Spleen (tissue), 13 donors: ENCODE data around the gene CCDC6. TPM values are rescaled to one million over a fixed set of nuclear protein-coding genes. Genes with fewer than 3 reads are reported as not detected.
"Not testable (repeated sequence)": the region's sequence is repeated elsewhere in the genome, so short reads cannot be mapped to it uniquely, and the experiment has no call there.

Source experiments
- DNase-seq: peaks from one replicate; pipeline ENCODE4 v3.0.0-alpha.2; 2020
- H3K27ac ChIP-seq, 8 donors: fragments of 200-600 bp; sonication (generic) in 7 of 8; 1 replicate in 4 of 8; 2 replicates in 4 of 8; pipeline versions ENCODE4 v1.5.0 to v1.8.0; 2016 to 2021; ENCODE audit warnings: inconsistent platforms in 4 of 8, mild to moderate bottlenecking in 4 of 8, moderate library complexity in 1 of 8
- H3K27me3 ChIP-seq, 7 donors: fragments of 200-600 bp; sonication (generic) in 6 of 7; replicated peaks in 1 of 7; 1 replicate in 4 of 7; 2 replicates in 3 of 7; pipeline versions ENCODE4 v1.5.0 to v1.8.0; 2016 to 2021; ENCODE audit warnings: inconsistent platforms in 3 of 7, mild to moderate bottlenecking in 1 of 7
- H3K36me3 ChIP-seq, 6 donors: fragments of 200-600 bp; sonication (generic) in 5 of 6; 1 replicate in 4 of 6; 2 replicates in 2 of 6; pipeline versions ENCODE4 v1.5.0 to v1.8.0; 2016 to 2021; ENCODE audit warnings: inconsistent platforms in 2 of 6
- H3K4me1 ChIP-seq, 6 donors: fragments of 200-600 bp; sonication (generic) in 5 of 6; 1 replicate in 3 of 6; 2 replicates in 3 of 6; pipeline versions ENCODE4 v1.5.0 to v1.8.0; 2016 to 2021; ENCODE audit warnings: inconsistent platforms in 3 of 6
- H3K4me3 ChIP-seq, 8 donors: fragments of 200-600 bp; sonication (generic) in 7 of 8; 1 replicate in 4 of 8; 2 replicates in 4 of 8; pipeline versions ENCODE4 v1.5.0 to v1.8.0; 2016 to 2021; ENCODE audit warnings: inconsistent platforms in 4 of 8, mild to moderate bottlenecking in 4 of 8, moderate library complexity in 2 of 8
- H3K9me3 ChIP-seq, 8 donors: fragments of 200-600 bp; sonication (generic) in 7 of 8; 1 replicate in 4 of 8; 2 replicates in 4 of 8; pipeline versions ENCODE4 v1.5.0 to v1.8.0; 2016 to 2021; ENCODE audit warnings: inconsistent platforms in 4 of 8
- CTCF ChIP-seq, 11 experiments: fragments of 200-600 bp in 7 of 11; fragments of 450-650 bp in 4 of 11; sonication (generic) in 4 of 11; IDR thresholded peaks in 8 of 11; conservative IDR thresholded peaks in 3 of 11; 1 replicate in 7 of 11; 2 replicates in 4 of 11; pipeline versions ENCODE4 v1.4.0 to v1.8.0; 2016 to 2021; ENCODE audit warnings: antibody characterized with exemption in 11 of 11, inconsistent platforms in 4 of 11, mild to moderate bottlenecking in 1 of 11
- POLR2A ChIP-seq, 3 donors: fragments of 450-650 bp; IDR thresholded peaks; one replicate each; pipeline ENCODE4 v1.5.1; 2017; ENCODE audit warnings: antibody characterized with exemption in 3 of 3, mild to moderate bottlenecking in 1 of 3
- POLR2AphosphoS5 ChIP-seq, 3 donors: sonication (generic); formaldehyde crosslinking; IDR thresholded peaks; one replicate each; pipeline ENCODE4 v1.5.1; 2017; ENCODE audit warnings: antibody characterized with exemption in 3 of 3
- WGBS, 5 donors: extraction: QIAGEN DNeasy Blood & Tissue Kit in 3 of 5; methylation state at CpG; one replicate each; pipeline versions ENCODE4 v1.1.5 to v1.1.7; 2013 to 2018; 5-methylcytosine and 5-hydroxymethylcytosine counted together
- intact Hi-C: fragments of 100-400 bp; cut with DNase I; formaldehyde crosslinking; loops from one replicate; pipeline ENCODE4 v1.15.0; 2023; ENCODE audit warnings: low total_unique reads
- long read RNA-seq, 2 donors: transcript quantifications; one replicate each; lab custom pipeline, GENCODE V29; 2026
- polyA plus RNA-seq, 3 donors: library from polyadenylated mRNA; stranded (reverse); fragments of 200-250 nt; gene quantifications; one replicate each; pipeline ENCODE4 v1.2.1, GENCODE V29; 2013
- total RNA-seq, 7 donors: library from RNA; depleted of rRNA in 3 of 7; stranded (reverse); fragments of >200 nt in 3 of 7; fragmentation: NEBNext Ultra II Directional in 4 of 7; extraction: Animal tissue kit (Norgen Biotek cat#: 25700) in 4 of 7; gene quantifications; one replicate each; pipeline versions ENCODE4 v1.1.0 to v1.2.1, GENCODE V29; 2016 to 2021
- donor health status: healthy with polysubstance abuse.
- donor health status: DM: no; HTN: no; CAD: no; lungs with moderate emphysema.
- donor health status: DM: no; HTN: no; CAD: no.
- donor health status: Bipolar disorder and iron deficiency.
- donor health status: healthy.
- donor health status: DM: no; HTN: no; CAD: no.
- donor health status: DM: yes; HTN: yes; CAD: no.

Gene CCDC6
- 10 to 100 TPM; 29.3 to 55.1 (median 41.3) TPM for total RNA-seq
- 10 to 100 TPM in 2 of 3 donors, 1 to 10 TPM in 1; 8.7 to 13.9 (median 13.7) TPM for polyA plus RNA-seq
- long read RNA-seq, donor 1, full-length matches to known transcripts = 16 of 16 reads
- long read RNA-seq, donor 1, partial matches to known transcripts = 0 of 16 reads
- long read RNA-seq, donor 1, other reads (novel, unspliced or antisense) = 0 of 16 reads
- long read RNA-seq, donor 2, full-length matches to known transcripts = 8 of 8 reads
- long read RNA-seq, donor 2, partial matches to known transcripts = 0 of 8 reads
- long read RNA-seq, donor 2, other reads (novel, unspliced or antisense) = 0 of 8 reads

GRCh38 chr10:59906417-59907202 lies at the start of gene CCDC6:
CCDC6 (minus strand) TSS chr10:59906556; CDS start chr10:59906424, 132 bp downstream.
- H3K27ac ChIP-seq = peak within 1 kb of the TSS; percentile 91 to 96 (median 94)
- TF ChIP-seq POLR2AphosphoS5 (IDR thresholded peaks at IDR 0.05) (peak; percentile 99 to 100 (median 100)), CTCF (IDR thresholded peaks at IDR 0.05 in 8 of 11, conservative IDR thresholded peaks at IDR 0.05 in 3 of 11) (peak; percentile 84 to 95 (median 92)), POLR2A (IDR thresholded peaks at IDR 0.05) (peak; percentile 91 to 97 (median 94))
- intact Hi-C loops = loop anchor here (10.0 kb wide), 1 partner anchor 72 kb away; no protein-coding TSS in a partner anchor

GRCh38 chr10:59954296-59954695 lies 47.9 kb upstream of the CCDC6 start:
- Histone ChIP-seq H3K4me1 (no peaks in the 10 kb centered on the region), H3K36me3 (no peaks in the 10 kb centered on the region), H3K27me3 (no peaks in the 10 kb centered on the region), H3K27ac (no peak overlapping the region), H3K9me3 (no peaks in the 10 kb centered on the region), H3K4me3 (no peak overlapping the region)
- whole genome bisulfite sequencing, 5 donors = 86 to 92% (median 90%) methylated on average over 3 of the region's 3 CpGs
- intact Hi-C loops = no loop called here
- TF ChIP-seq POLR2A (IDR thresholded peaks at IDR 0.05) (no peak), POLR2AphosphoS5 (IDR thresholded peaks at IDR 0.05) (no peak), CTCF (IDR thresholded peaks at IDR 0.05 in 8 of 11, conservative IDR thresholded peaks at IDR 0.05 in 3 of 11) (no peak)
- no peak for DNase-seq

More at GRCh38 chr10:59906417-59907202, at the start of gene CCDC6:
- H3K4me3 ChIP-seq = peak within 1 kb of the TSS; percentile 75 to 96 (median 89)
- WGBS, 5 donors = 0 to 1% (median 0%) methylated on average over 23 to 64 of the region's 64 CpGs
- peaks cover 0 to 11% (median 0%) of the 10 kb centered on the region in 6 donors for H3K36me3 ChIP-seq
- H3K4me1 ChIP-seq = peaks cover 23 to 69% (median 54%) of the 10 kb centered on the region in 6 donors
- H3K27me3 ChIP-seq = no peaks in the 10 kb centered on the region
- DNase-seq = peak; percentile 98
- H3K9me3 ChIP-seq = no peaks in the 10 kb centered on the region

- 82 to 93% (median 86%) methylated on average over 2 of the region's 2 CpGs for whole genome bisulfite sequencing, 5 donors
- H3K27me3 ChIP-seq, H3K27ac ChIP-seq, H3K4me1 ChIP-seq, H3K4me3 ChIP-seq, H3K36me3 ChIP-seq, H3K9me3 ChIP-seq, DNase-seq, intact Hi-C loops: not testable (repeated sequence)
Observed at GRCh38 chr10:59953711-59954110, 47.4 kb upstream of the CCDC6 start.

GRCh38 chr10:59950105-59950504 lies 43.7 kb upstream of the CCDC6 start:
- Histone ChIP-seq H3K9me3 (no peaks in the 10 kb centered on the region), H3K4me1 (no peaks in the 10 kb centered on the region), H3K27ac (no peak overlapping the region), H3K4me3 (no peak overlapping the region), H3K27me3 (no peaks in the 10 kb centered on the region), H3K36me3 (no peaks in the 10 kb centered on the region)
- 77 to 89% (median 86%) methylated on average over 2 of the region's 2 CpGs for WGBS, 5 donors
- TF ChIP-seq CTCF (IDR thresholded peaks at IDR 0.05 in 8 of 11, conservative IDR thresholded peaks at IDR 0.05 in 3 of 11) = no peak
- no peak for TF ChIP-seq POLR2AphosphoS5 (IDR thresholded peaks at IDR 0.05)
- TF ChIP-seq POLR2A (IDR thresholded peaks at IDR 0.05) = no peak
- no peak for DNase-seq
- intact Hi-C loops = no loop called here
